H1 (cell line): ENCODE results near the gene CASP3. TPM values are rescaled to one million over a fixed set of nuclear protein-coding genes. Genes with fewer than 3 reads are reported as not detected.

Experiments
- ASH2L ChIP-seq: fragments of 200-600, 300-600 bp; sonication (generic); IDR thresholded peaks from one replicate; pipeline ENCODE4 v1.7.1; 2017; ENCODE audit warnings: low read length
- CHD2 ChIP-seq: IDR thresholded peaks from 2 replicates; pipeline ENCODE4 v1.6.1; 2012; ENCODE audit warnings: low read length, improper control_type of control experiment
- POU5F1 ChIP-seq: IDR thresholded peaks from 2 replicates; pipeline ENCODE4 v1.6.1; 2011; ENCODE audit warnings: low read depth, mild to moderate bottlenecking, low read length, moderate library complexity
- SIX5 ChIP-seq: IDR thresholded peaks from 2 replicates; pipeline ENCODE4 v1.6.1; 2011; ENCODE audit warnings: mild to moderate bottlenecking, low read depth, low read length
- SRF ChIP-seq: IDR thresholded peaks from 2 replicates; pipeline ENCODE4 v1.6.1; 2011; ENCODE audit warnings: mild to moderate bottlenecking, low read depth, low read length, moderate library complexity
- polyA plus RNA-seq, 7 experiments: library from polyadenylated mRNA; depleted of rRNA in 3 of 7; stranded (reverse) in 5 of 7; unstranded in 2 of 7; fragments of >200 nt in 5 of 7; fragments of 200-250 nt in 2 of 7; gene quantifications; 1 replicate in 5 of 7; 2 replicates in 1 of 7; 4 replicates in 1 of 7; pipeline versions ENCODE4 v1.2.1 to v1.2.3, GENCODE V29; 2011 to 2013; ENCODE audit warnings: missing spikeins in 2 of 7, mixed read lengths in 2 of 7
- total RNA-seq: library from RNA; stranded (reverse); fragmentation: NEBNext Ultra II Directional; extraction: Animal tissue kit (Norgen Biotek cat#: 25700); gene quantifications from 2 replicates; pipeline ENCODE4 v1.2.1, GENCODE V29; 2021

CASP3 gene
- total and polyA plus RNA-seq, 2 of the 8 experiments (the other 6 are each of a cell fraction or from before 2014, with no cell fraction given): 27.8 to 82.5 TPM

DNA sequence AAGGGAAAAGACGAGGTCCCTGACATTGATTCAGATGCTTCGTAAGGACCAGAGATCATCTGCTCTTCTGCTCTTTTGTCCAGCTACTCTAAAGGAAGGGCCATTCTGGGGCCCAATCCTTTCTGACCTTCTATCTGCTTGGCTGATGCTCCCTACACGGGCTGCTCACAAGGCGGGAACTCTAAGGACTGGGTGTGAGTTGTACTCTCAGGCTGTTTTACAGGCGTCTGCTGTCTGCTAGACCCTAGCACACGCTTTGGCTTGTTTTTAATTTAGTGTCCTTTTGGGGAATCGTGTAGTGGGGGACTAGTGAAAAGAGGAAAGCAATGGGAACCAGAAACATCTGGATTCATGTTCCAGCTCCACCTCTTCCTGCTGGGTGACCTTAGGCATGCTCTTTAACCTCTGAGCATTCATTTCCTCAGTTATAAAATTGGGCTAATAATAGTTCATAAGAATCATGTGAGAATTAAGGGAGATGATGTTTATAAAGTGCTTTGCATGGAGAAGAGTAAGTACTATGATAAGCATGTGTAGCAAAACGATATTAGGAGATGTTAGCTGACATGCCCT is 53.1 kb downstream of the CASP3 start (continued):
- TF ChIP-seq CHD2: no peak
- no peak for TF ChIP-seq POU5F1
- TF ChIP-seq SIX5: no peak
- TF ChIP-seq SRF: no peak
- TF ChIP-seq ASH2L: no peak
